Memory B cell (primary cell): ENCODE measurements around the gene GMDS.

Experiments
- ATAC-seq: fragments of 150-1000 bp; cut with Tn5 transposase; 2 replicates; pipeline ENCODE4 v1.10.0; 2021; ENCODE audit warnings: low read depth, mild to moderate bottlenecking, moderate library complexity
- DNase-seq, 2 donors: peaks; one replicate each; pipeline ENCODE4 v3.0.0; 2022; ENCODE audit warnings: low spot score in 2 of 2
- H3K27ac Mint-ChIP-seq: one replicate; pipeline ENCODE4 v1.8.0; 2022; ENCODE audit warnings: mild to moderate bottlenecking, moderate library complexity, mixed read lengths
- H3K27me3 Mint-ChIP-seq: one replicate; pipeline ENCODE4 v1.8.0; 2022; ENCODE audit warnings: mixed read lengths
- H3K36me3 Mint-ChIP-seq: one replicate; pipeline ENCODE4 v1.8.0; 2022; ENCODE audit warnings: mild to moderate bottlenecking, mixed read lengths
- H3K4me1 Mint-ChIP-seq: one replicate; pipeline ENCODE4 v1.8.0; 2022; ENCODE audit warnings: mixed read lengths
- H3K4me3 Mint-ChIP-seq: one replicate; pipeline ENCODE4 v1.8.0; 2022; ENCODE audit warnings: mild to moderate bottlenecking, moderate library complexity, mixed read lengths
- H3K9me3 Mint-ChIP-seq: one replicate; pipeline ENCODE4 v1.8.0; 2022; ENCODE audit warnings: mixed read lengths

Gene GMDS

GRCh38 chr6:1608222-1609040, 637.0 kb downstream of the GMDS start:
- Mint-ChIP-seq H3K27me3 (peaks cover 33% of the 10 kb centered on the region), H3K9me3 (peaks cover 2% of the 10 kb centered on the region), H3K4me3 (peak overlapping the region; percentile 71), H3K4me1 (peaks cover 30% of the 10 kb centered on the region), H3K36me3 (no peaks in the 10 kb centered on the region), H3K27ac (peak overlapping the region; percentile 68)
- ATAC-seq (no peak), DNase-seq (peak in 1 of 2 donors; percentile 33)

- H3K9me3 Mint-ChIP-seq = peaks cover 2% of the 10 kb centered on the region
- H3K27me3 Mint-ChIP-seq = peaks cover 36% of the 10 kb centered on the region
- DNase-seq (peak; percentile 16 to 34), ATAC-seq (no peak)
- H3K27ac Mint-ChIP-seq = peak overlapping the region; percentile 70
- peaks cover 30% of the 10 kb centered on the region for H3K4me1 Mint-ChIP-seq
- H3K4me3 Mint-ChIP-seq = peak overlapping the region; percentile 71
- no peaks in the 10 kb centered on the region for H3K36me3 Mint-ChIP-seq
Measured at GRCh38 chr6:1607516-1608221, 637.7 kb downstream of the GMDS start.

GRCh38 chr6:1606780-1607515, 638.5 kb downstream of the GMDS start:
- Mint-ChIP-seq H3K27me3 (peaks cover 39% of the 10 kb centered on the region), H3K27ac (peak overlapping the region; percentile 70), H3K4me3 (peak overlapping the region; percentile 63), H3K9me3 (peaks cover 2% of the 10 kb centered on the region), H3K4me1 (peaks cover 25% of the 10 kb centered on the region), H3K36me3 (no peaks in the 10 kb centered on the region)
- ATAC-seq (no peak), DNase-seq (peak in 1 of 2 donors; percentile 11)

- ATAC-seq = no peak
- H3K27me3 Mint-ChIP-seq = peaks cover 40% of the 10 kb centered on the region
- H3K4me3 Mint-ChIP-seq = peak overlapping the region; percentile 28
- peaks cover 24% of the 10 kb centered on the region for H3K4me1 Mint-ChIP-seq
- H3K9me3 Mint-ChIP-seq = peaks cover 2% of the 10 kb centered on the region
- H3K27ac Mint-ChIP-seq = peak overlapping the region; percentile 70
- H3K36me3 Mint-ChIP-seq = no peaks in the 10 kb centered on the region
- peak in 1 of 2 donors; percentile 36 for DNase-seq
Measured at GRCh38 chr6:1605893-1606779, 639.3 kb downstream of the GMDS start.

- DNase-seq = peak; percentile 30 to 58
- H3K9me3 Mint-ChIP-seq = peaks cover 2% of the 10 kb centered on the region
- H3K4me1 Mint-ChIP-seq = peaks cover 20% of the 10 kb centered on the region
- peaks cover 39% of the 10 kb centered on the region for H3K27me3 Mint-ChIP-seq
- H3K4me3 Mint-ChIP-seq = peak overlapping the region; percentile 62
- ATAC-seq = no peak
- no peaks in the 10 kb centered on the region for H3K36me3 Mint-ChIP-seq
- H3K27ac Mint-ChIP-seq = peak overlapping the region; percentile 12
Measured at GRCh38 chr6:1605004-1605892, 640.2 kb downstream of the GMDS start.

- DNase-seq (peak; percentile 75 to 89), ATAC-seq (peak; percentile 78)
- no peak overlapping the region for H3K4me3 Mint-ChIP-seq
Measured at GRCh38 chr6:1604158-1605003, 641.0 kb downstream of the GMDS start.

GRCh38 chr6:1603708-1604107, 641.7 kb downstream of the GMDS start:
- Mint-ChIP-seq H3K4me1 (peaks cover 19% of the 10 kb centered on the region), H3K9me3 (peaks cover 2% of the 10 kb centered on the region), H3K27me3 (peaks cover 42% of the 10 kb centered on the region), H3K4me3 (no peak overlapping the region), H3K27ac (no peak overlapping the region), H3K36me3 (no peaks in the 10 kb centered on the region)
- ATAC-seq (no peak), DNase-seq (no peak)

More at GRCh38 chr6:1604158-1605003, 641.0 kb downstream of the GMDS start:
- H3K9me3 Mint-ChIP-seq = peaks cover 2% of the 10 kb centered on the region
- no peak overlapping the region for H3K27ac Mint-ChIP-seq
- H3K36me3 Mint-ChIP-seq = no peaks in the 10 kb centered on the region
- peaks cover 20% of the 10 kb centered on the region for H3K4me1 Mint-ChIP-seq
- peaks cover 43% of the 10 kb centered on the region for H3K27me3 Mint-ChIP-seq

- Mint-ChIP-seq H3K36me3 (no peaks in the 10 kb centered on the region), H3K27ac (no peak overlapping the region), H3K4me1 (peaks cover 12% of the 10 kb centered on the region), H3K9me3 (no peaks in the 10 kb centered on the region), H3K27me3 (peaks cover 42% of the 10 kb centered on the region), H3K4me3 (no peak overlapping the region)
- no peak for DNase-seq
- no peak for ATAC-seq
Measured at GRCh38 chr6:1602049-1602713, 643.2 kb downstream of the GMDS start.

GRCh38 chr6:1601158-1602048, 644.0 kb downstream of the GMDS start:
- no peak overlapping the region for H3K27ac Mint-ChIP-seq
- H3K9me3 Mint-ChIP-seq = no peaks in the 10 kb centered on the region
- ATAC-seq (no peak), DNase-seq (no peak)
- H3K4me1 Mint-ChIP-seq = peaks cover 7% of the 10 kb centered on the region
- H3K27me3 Mint-ChIP-seq = peaks cover 39% of the 10 kb centered on the region
- H3K4me3 Mint-ChIP-seq = no peak overlapping the region
- H3K36me3 Mint-ChIP-seq = no peaks in the 10 kb centered on the region

GRCh38 chr6:1600764-1601157, 644.6 kb downstream of the GMDS start:
- Mint-ChIP-seq H3K27ac (no peak overlapping the region), H3K4me1 (peaks cover 8% of the 10 kb centered on the region), H3K9me3 (no peaks in the 10 kb centered on the region), H3K4me3 (no peak overlapping the region), H3K27me3 (peaks cover 37% of the 10 kb centered on the region), H3K36me3 (no peaks in the 10 kb centered on the region)
- DNase-seq (no peak), ATAC-seq (no peak)
